OCI-LY7 (cell line): ENCODE data around the gene ULBP3. TPM values are rescaled to one million over a fixed set of nuclear protein-coding genes. Genes with fewer than 3 reads are reported as not detected.
"Not testable (repeated sequence)": the region's sequence is repeated elsewhere in the genome, so short reads cannot be mapped to it uniquely, and the experiment has no call there.

ENCODE experiments used
- BruUV-seq: library from RNA; stranded (reverse); fragments of 400-500 nt; replicated peaks from 2 replicates; lab custom pipeline; 2021; lab: Mats Ljungman, UMichigan
- CTCF ChIA-PET: fragments of 300-600 bp; sonication (Branson Sonifier 250); formaldehyde crosslinking; loops from one replicate; lab custom pipeline; 2022; ENCODE audit warnings: antibody characterized with exemption; ENCODE audit not compliant: unreplicated experiment; lab: Charles Lee
- POLR2A ChIA-PET: fragments of 300-600 bp; sonication (Branson Sonifier 250); formaldehyde crosslinking; loops from one replicate; lab custom pipeline; 2022; ENCODE audit warnings: antibody characterized with exemption; lab: Charles Lee
- DNase-seq: peaks from one replicate; pipeline ENCODE4 v3.0.0-alpha.2; 2015; ENCODE audit warnings: low spot score
- H2AFZ ChIP-seq: fragments of 200-600 bp; sonication (generic), shearing (Covaris generic); 2 replicates; pipeline ENCODE4 v1.6.1; 2014; ENCODE audit warnings: mild to moderate bottlenecking, antibody characterized with exemption, low read length, moderate library complexity
- H3K27ac ChIP-seq: fragments of 200-600 bp; sonication (generic); 2 replicates; pipeline ENCODE4 v1.5.1; 2014; ENCODE audit warnings: mixed run types, low read depth, mild to moderate bottlenecking, moderate library complexity, low read length, inconsistent platforms; ENCODE audit not compliant: poor library complexity, severe bottlenecking
- H3K36me3 ChIP-seq: fragments of 200-600 bp; sonication (generic); 2 replicates; pipeline ENCODE4 v1.6.1; 2014; ENCODE audit warnings: mild to moderate bottlenecking, antibody characterized with exemption, low read length, moderate library complexity, mixed read lengths; ENCODE audit not compliant: insufficient read depth
- H3K4me1 ChIP-seq: fragments of 200-600 bp; sonication (generic); 2 replicates; pipeline ENCODE4 v1.5.1; 2014; ENCODE audit warnings: mild to moderate bottlenecking, low read length; ENCODE audit not compliant: insufficient read depth, poor library complexity, severe bottlenecking
- H3K4me2 ChIP-seq: fragments of 200-600 bp; sonication (generic); 2 replicates; pipeline ENCODE4 v1.6.1; 2014; ENCODE audit warnings: mild to moderate bottlenecking, low read length
- H3K4me3 ChIP-seq: fragments of 200-600 bp; sonication (generic); 2 replicates; pipeline ENCODE4 v1.5.1; 2014; ENCODE audit warnings: mild to moderate bottlenecking, low read depth, low read length; ENCODE audit not compliant: poor library complexity, severe bottlenecking
- H3K79me2 ChIP-seq: fragments of 200-600 bp; sonication (generic); 2 replicates; pipeline ENCODE4 v1.6.1; 2016; ENCODE audit warnings: low read depth, mild to moderate bottlenecking, low read length, moderate library complexity, mixed read lengths; ENCODE audit not compliant: insufficient read depth
- H3K9me2 ChIP-seq: fragments of 200-600 bp; sonication (generic); 2 replicates; pipeline ENCODE4 v1.6.1; 2016; ENCODE audit warnings: mild to moderate bottlenecking, low read length, mixed read lengths; ENCODE audit not compliant: insufficient read depth
- H3K9me3 ChIP-seq: fragments of 200-600 bp; sonication (generic); 2 replicates; pipeline ENCODE4 v1.6.1; 2014; ENCODE audit warnings: mild to moderate bottlenecking, mixed run types, low read length, mixed read lengths
- H4K20me1 ChIP-seq: fragments of 200-600 bp; sonication (generic); 2 replicates; pipeline ENCODE4 v1.6.1; 2014; ENCODE audit warnings: mild to moderate bottlenecking, antibody characterized with exemption, low read length, moderate library complexity, mixed read lengths; ENCODE audit not compliant: insufficient read depth
- EZH2phosphoT487 ChIP-seq: fragments of 200-600 bp; sonication (generic); IDR thresholded peaks from 2 replicates; pipeline ENCODE4 v1.6.1; 2018; ENCODE audit warnings: low read depth, borderline replicate concordance, mild to moderate bottlenecking, mixed run types, antibody characterized with exemption, low read length, moderate library complexity, mixed read lengths
- intact Hi-C: fragments of 100-400 bp; cut with micrococcal nuclease; formaldehyde crosslinking; loops from one replicate; pipeline ENCODE4 v1.10.0; 2022; ENCODE audit not compliant: unreplicated experiment
- total RNA-seq, 2 experiments: library from RNA; depleted of rRNA in 1 of 2; stranded (reverse); fragments of >200 nt in 1 of 2; shearing (Covaris generic) in 1 of 2; gene quantifications; 2 replicates each; pipeline ENCODE4 v1.2.3, GENCODE V29; 2014 to 2022
- TF ChIP-seq, protein P1 (sequence below): fragments of 200-600 bp; sonication (generic); conservative IDR thresholded peaks from 2 replicates; pipeline ENCODE4 v1.5.1; 2014; ENCODE audit warnings: mild to moderate bottlenecking, antibody characterized with exemption, low read length, moderate library complexity, mixed read lengths

The ULBP3 gene
- total RNA-seq, 2 experiments from 2014 or later: 3.5 to 4.3 TPM

DNA sequence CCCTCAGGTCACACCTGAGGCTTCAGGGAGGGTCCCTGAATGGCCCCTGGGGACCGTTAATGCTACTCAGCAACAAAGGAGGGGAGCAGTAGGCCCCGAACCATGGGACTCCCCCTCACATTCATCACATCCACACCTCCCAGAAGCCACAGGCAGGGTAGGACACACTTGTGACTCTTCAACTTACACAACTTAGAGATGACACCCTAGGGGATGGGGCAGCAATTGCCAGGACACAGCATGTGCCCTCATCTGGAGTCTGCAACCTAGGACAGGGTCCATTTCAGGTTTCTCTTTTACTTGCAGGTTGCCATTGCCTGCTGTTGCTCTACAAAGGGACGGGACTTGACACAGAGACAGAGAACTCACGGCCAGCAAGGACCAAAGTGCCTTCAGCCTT, 770 bp downstream of the ULBP3 start:
- BruUV-seq: no TSS peak
- H3K4me2 ChIP-seq: peak overlapping the region; percentile 66
- ChIA-PET CTCF (no interaction called here), POLR2A (interaction anchor here (0.6 kb wide), 1 partner anchor 63 kb away, joined by 3 read pairs; no protein-coding TSS in a partner anchor)
- TF ChIP-seq EZH2phosphoT487: no peak
- TF ChIP-seq, protein P1, sequence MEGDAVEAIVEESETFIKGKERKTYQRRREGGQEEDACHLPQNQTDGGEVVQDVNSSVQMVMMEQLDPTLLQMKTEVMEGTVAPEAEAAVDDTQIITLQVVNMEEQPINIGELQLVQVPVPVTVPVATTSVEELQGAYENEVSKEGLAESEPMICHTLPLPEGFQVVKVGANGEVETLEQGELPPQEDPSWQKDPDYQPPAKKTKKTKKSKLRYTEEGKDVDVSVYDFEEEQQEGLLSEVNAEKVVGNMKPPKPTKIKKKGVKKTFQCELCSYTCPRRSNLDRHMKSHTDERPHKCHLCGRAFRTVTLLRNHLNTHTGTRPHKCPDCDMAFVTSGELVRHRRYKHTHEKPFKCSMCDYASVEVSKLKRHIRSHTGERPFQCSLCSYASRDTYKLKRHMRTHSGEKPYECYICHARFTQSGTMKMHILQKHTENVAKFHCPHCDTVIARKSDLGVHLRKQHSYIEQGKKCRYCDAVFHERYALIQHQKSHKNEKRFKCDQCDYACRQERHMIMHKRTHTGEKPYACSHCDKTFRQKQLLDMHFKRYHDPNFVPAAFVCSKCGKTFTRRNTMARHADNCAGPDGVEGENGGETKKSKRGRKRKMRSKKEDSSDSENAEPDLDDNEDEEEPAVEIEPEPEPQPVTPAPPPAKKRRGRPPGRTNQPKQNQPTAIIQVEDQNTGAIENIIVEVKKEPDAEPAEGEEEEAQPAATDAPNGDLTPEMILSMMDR: no peak
- no peaks in the 10 kb centered on the region for H3K79me2 ChIP-seq
- intact Hi-C loops: no loop called here
- no peak overlapping the region for H3K27ac ChIP-seq
- no peaks in the 10 kb centered on the region for H4K20me1 ChIP-seq
- H2AFZ ChIP-seq: peak overlapping the region; percentile 85; the same call in 1 of the 2 replicates
- peak; percentile 11 for DNase-seq
- no peaks in the 10 kb centered on the region for H3K9me3 ChIP-seq
- H3K4me1 ChIP-seq: no peaks in the 10 kb centered on the region
- peak overlapping the region; percentile 69 for H3K4me3 ChIP-seq
- no peaks in the 10 kb centered on the region for H3K9me2 ChIP-seq
- H3K36me3 ChIP-seq: no peaks in the 10 kb centered on the region

- intact Hi-C loops: no loop called here
- H3K9me3 ChIP-seq: no peaks in the 10 kb centered on the region
- H3K36me3 ChIP-seq: no peaks in the 10 kb centered on the region
- H2AFZ ChIP-seq: no peak overlapping the region
- no peaks in the 10 kb centered on the region for H4K20me1 ChIP-seq
- no peak overlapping the region for H3K4me3 ChIP-seq
- ChIA-PET POLR2A (no interaction called here), CTCF (no interaction called here)
- no peaks in the 10 kb centered on the region for H3K79me2 ChIP-seq
- DNase-seq: no peak
- no peaks in the 10 kb centered on the region for H3K9me2 ChIP-seq
- TF ChIP-seq, protein P1: no peak
- TF ChIP-seq EZH2phosphoT487: no peak
- BruUV-seq: no TSS peak
- no peak overlapping the region for H3K4me2 ChIP-seq
- H3K4me1 ChIP-seq: peaks cover under 1% of the 10 kb centered on the region
- no peak overlapping the region for H3K27ac ChIP-seq
Measured at GRCh38 chr6:150065083-150065482, 3.8 kb downstream of the ULBP3 start.

GRCh38 chr6:150063640-150064039, 5.3 kb downstream of the ULBP3 start:
- Histone ChIP-seq H3K4me1 (peaks cover 7% of the 10 kb centered on the region), H4K20me1 (no peaks in the 10 kb centered on the region), H3K79me2 (no peaks in the 10 kb centered on the region), H3K4me3 (no peak overlapping the region), H3K27ac (no peak overlapping the region), H3K36me3 (no peaks in the 10 kb centered on the region), H3K9me2 (no peaks in the 10 kb centered on the region), H2AFZ (no peak overlapping the region), H3K4me2 (no peak overlapping the region), H3K9me3 (no peaks in the 10 kb centered on the region)
- intact Hi-C loops: no loop called here
- ChIA-PET CTCF (no interaction called here), POLR2A (no interaction called here)
- TF ChIP-seq EZH2phosphoT487: no peak
- BruUV-seq: no TSS peak
- no peak for DNase-seq

DNA sequence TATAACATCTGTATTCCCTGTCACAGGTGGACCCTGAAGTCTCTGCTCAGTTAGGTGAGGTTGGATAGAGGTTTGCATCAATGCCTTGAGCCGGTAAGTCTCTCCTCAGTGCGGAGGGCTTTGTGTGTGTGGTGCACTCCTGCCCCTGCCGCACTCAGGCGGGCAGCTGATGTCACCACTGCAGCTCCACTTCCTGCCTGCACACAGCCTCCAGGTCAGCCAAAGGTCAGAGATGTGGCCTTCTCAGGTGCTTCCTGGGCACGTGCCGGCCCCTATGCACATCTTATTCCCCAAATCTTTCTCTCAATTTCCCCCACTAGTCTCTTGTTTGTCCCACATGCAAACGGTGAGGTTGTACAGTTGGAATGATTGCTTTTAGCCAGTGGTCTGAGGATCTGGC, 8.9 kb downstream of the ULBP3 start:
- H2AFZ ChIP-seq, CTCF ChIA-PET, intact Hi-C loops, H3K4me1 ChIP-seq, H3K4me2 ChIP-seq, H3K4me3 ChIP-seq, H3K79me2 ChIP-seq, BruUV-seq, H3K36me3 ChIP-seq, H3K9me2 ChIP-seq, H4K20me1 ChIP-seq, H3K27ac ChIP-seq, H3K9me3 ChIP-seq: not testable (repeated sequence)
- peak; percentile 29 for DNase-seq
- POLR2A ChIA-PET: interaction anchor here (0.7 kb wide), 1 partner anchor 120 kb away, joined by 3 read pairs; no protein-coding TSS in a partner anchor
